ENCODE results near the gene RHOT1.

RHOT1 gene

GRCh38 chr17:32269377-32269776 lies 127.1 kb downstream of the RHOT1 start:
- DNase-seq (ENCODE audit: low read depth in 2 of 2) = no peak

GRCh38 chr17:32271844-32272243 lies 129.5 kb downstream of the RHOT1 start:
- no peak for DNase-seq (ENCODE audit: low read depth in 2 of 2)

DNA sequence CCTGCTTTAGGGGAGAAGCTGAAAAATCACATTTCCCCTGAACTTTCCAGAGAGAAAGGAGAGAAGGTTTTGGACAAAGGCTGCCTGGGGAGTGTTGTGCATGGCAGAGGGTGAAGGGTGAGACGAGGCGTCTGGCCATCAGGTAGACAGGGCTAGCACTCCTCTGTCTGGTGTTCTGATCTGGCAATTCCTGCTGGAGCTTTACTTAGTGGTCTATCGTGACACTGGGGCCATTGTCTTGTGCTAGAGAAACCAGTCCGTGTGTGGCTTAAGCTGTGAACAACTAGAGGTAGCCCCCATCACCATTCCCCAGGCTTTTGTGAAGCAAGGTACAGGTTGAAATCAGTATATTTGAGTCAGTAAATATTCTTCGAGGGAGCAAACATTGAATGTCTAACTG lies 131.8 kb downstream of the RHOT1 start:
- DNase-seq (ENCODE audit: low read depth in 2 of 2) = no peak

DNA sequence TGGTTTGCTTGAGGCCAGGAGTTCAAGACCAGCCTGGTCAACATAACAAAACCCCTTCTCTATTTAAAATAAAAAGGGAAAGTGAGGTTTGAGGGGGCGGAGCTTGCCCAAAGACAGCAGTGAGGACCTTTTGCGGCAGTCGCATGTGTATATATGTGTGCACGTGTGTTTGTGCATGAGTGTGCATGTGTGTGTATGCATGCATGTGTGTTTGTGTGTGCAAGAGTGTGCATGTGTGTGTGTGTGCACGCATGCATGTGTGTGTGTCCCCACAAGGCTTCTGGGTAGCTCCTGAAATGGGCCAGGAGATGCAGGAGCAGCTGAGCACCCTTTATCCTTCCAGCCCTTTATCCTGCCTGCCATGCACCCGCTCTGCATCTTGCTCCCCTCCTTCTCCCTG lies 132.3 kb downstream of the RHOT1 start:
- no peak for DNase-seq (ENCODE audit: low read depth in 2 of 2)
